MM.1S (cell line): Measurements from ENCODE around the gene MAGI2.

ENCODE experiments used
- DNase-seq: peaks from one replicate; pipeline ENCODE4 v3.0.0-alpha.2; 2015
- H2AFZ ChIP-seq: fragments of 300-600 bp; sonication (generic); 2 replicates; pipeline ENCODE4 v1.6.0; 2016; ENCODE audit warnings: antibody characterized with exemption, low read length
- H3F3A ChIP-seq: fragments of 300-600 bp; sonication (generic); 2 replicates; pipeline ENCODE4 v1.6.1; 2016; ENCODE audit warnings: mild to moderate bottlenecking, antibody characterized with exemption, low read length, moderate library complexity, mixed read lengths; ENCODE audit not compliant: insufficient read depth
- H3K27ac ChIP-seq: fragments of 300-600 bp; sonication (generic); 2 replicates; pipeline ENCODE4 v1.5.1; 2016; ENCODE audit warnings: mild to moderate bottlenecking, low read length
- H3K27me3 ChIP-seq: fragments of 300-600 bp; sonication (generic); replicated peaks from 2 replicates; pipeline ENCODE4 v1.6.0; 2016; ENCODE audit warnings: low read length; ENCODE audit not compliant: insufficient read depth
- H3K36me3 ChIP-seq: fragments of 300-600 bp; sonication (generic); replicated peaks from 2 replicates; pipeline ENCODE4 v1.6.1; 2016; ENCODE audit warnings: mild to moderate bottlenecking, low read length, mixed read lengths; ENCODE audit not compliant: insufficient read depth
- H3K4me1 ChIP-seq: fragments of 300-600 bp; sonication (generic); 2 replicates; pipeline ENCODE4 v1.6.1; 2016; ENCODE audit warnings: low read length, mixed read lengths
- H3K4me2 ChIP-seq: fragments of 300-600 bp; sonication (generic); 2 replicates; pipeline ENCODE4 v1.6.0; 2016; ENCODE audit warnings: low read depth, low read length
- H3K4me3 ChIP-seq: fragments of 300-600 bp; sonication (generic); 2 replicates; pipeline ENCODE4 v1.5.1; 2016; ENCODE audit warnings: low read length, mixed read lengths
- H3K79me2 ChIP-seq: fragments of 300-600 bp; sonication (generic); 2 replicates; pipeline ENCODE4 v1.6.1; 2016; ENCODE audit warnings: mixed run types, low read length, mixed read lengths
- H3K9ac ChIP-seq: fragments of 300-600 bp; sonication (generic); 2 replicates; pipeline ENCODE4 v1.6.1; 2016; ENCODE audit warnings: low read length, mixed read lengths
- H3K9me2 ChIP-seq: fragments of 300-600 bp; sonication (generic); replicated peaks from 2 replicates; pipeline ENCODE4 v1.6.1; 2016; ENCODE audit warnings: mild to moderate bottlenecking, low read length, mixed read lengths; ENCODE audit not compliant: insufficient read depth
- H3K9me3 ChIP-seq: fragments of 300-600 bp; sonication (generic); replicated peaks from 2 replicates; pipeline ENCODE4 v1.6.1; 2016; ENCODE audit warnings: mild to moderate bottlenecking, low read length, mixed read lengths; ENCODE audit not compliant: insufficient read depth
- H4K20me1 ChIP-seq: fragments of 300-600 bp; sonication (generic); 2 replicates; pipeline ENCODE4 v1.6.1; 2016; ENCODE audit warnings: mild to moderate bottlenecking, low read length, moderate library complexity, mixed read lengths; ENCODE audit not compliant: insufficient read depth
- EZH2 ChIP-seq: fragments of 300-600 bp; sonication (generic); optimal IDR thresholded peaks from 2 replicates; pipeline ENCODE3; 2017; ENCODE audit warnings: low read depth, mild to moderate bottlenecking, antibody characterized with exemption, low read length, mixed read lengths
- EZH2phosphoT487 ChIP-seq: fragments of 300-600 bp; sonication (generic); IDR thresholded peaks from 2 replicates; pipeline ENCODE4 v1.6.1; 2018; ENCODE audit warnings: antibody characterized with exemption, low read length
- TF ChIP-seq, protein P1 (sequence below): fragments of 300-600 bp; sonication (generic); IDR thresholded peaks from 2 replicates; pipeline ENCODE4 v1.5.1; 2016; ENCODE audit warnings: antibody characterized with exemption, low read length, mixed read lengths

Gene MAGI2

DNA sequence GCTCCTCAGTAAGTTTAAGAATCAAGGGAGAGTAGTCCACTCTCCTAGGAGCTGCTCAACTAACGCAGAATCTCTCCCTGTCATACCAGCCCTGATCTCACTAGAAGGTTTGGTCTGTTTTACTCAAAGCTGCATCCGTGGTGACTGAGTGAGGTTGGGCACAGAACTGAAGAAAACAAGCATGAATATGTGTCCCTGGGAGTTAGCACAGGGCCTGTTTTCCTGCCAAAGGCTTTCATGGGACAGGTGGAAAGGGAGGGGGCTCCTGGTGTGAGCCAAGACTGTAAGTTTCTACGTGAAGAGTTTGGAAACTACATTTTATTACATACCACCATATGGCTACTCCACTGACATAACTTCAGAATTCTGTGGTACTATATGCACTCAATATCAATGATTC is 705.9 kb downstream of the MAGI2 start:
- H3K27ac ChIP-seq: no peak overlapping the region
- no peaks in the 10 kb centered on the region for H3K4me1 ChIP-seq
- no peaks in the 10 kb centered on the region for H3K79me2 ChIP-seq
- no peak overlapping the region for H2AFZ ChIP-seq
- no peaks in the 10 kb centered on the region for H3K36me3 ChIP-seq
- TF ChIP-seq EZH2phosphoT487: no peak
- TF ChIP-seq EZH2: no peak
- TF ChIP-seq, protein P1, sequence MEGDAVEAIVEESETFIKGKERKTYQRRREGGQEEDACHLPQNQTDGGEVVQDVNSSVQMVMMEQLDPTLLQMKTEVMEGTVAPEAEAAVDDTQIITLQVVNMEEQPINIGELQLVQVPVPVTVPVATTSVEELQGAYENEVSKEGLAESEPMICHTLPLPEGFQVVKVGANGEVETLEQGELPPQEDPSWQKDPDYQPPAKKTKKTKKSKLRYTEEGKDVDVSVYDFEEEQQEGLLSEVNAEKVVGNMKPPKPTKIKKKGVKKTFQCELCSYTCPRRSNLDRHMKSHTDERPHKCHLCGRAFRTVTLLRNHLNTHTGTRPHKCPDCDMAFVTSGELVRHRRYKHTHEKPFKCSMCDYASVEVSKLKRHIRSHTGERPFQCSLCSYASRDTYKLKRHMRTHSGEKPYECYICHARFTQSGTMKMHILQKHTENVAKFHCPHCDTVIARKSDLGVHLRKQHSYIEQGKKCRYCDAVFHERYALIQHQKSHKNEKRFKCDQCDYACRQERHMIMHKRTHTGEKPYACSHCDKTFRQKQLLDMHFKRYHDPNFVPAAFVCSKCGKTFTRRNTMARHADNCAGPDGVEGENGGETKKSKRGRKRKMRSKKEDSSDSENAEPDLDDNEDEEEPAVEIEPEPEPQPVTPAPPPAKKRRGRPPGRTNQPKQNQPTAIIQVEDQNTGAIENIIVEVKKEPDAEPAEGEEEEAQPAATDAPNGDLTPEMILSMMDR: no peak
- H3F3A ChIP-seq: no peaks in the 10 kb centered on the region
- no peak overlapping the region for H3K4me3 ChIP-seq
- H3K4me2 ChIP-seq: no peak overlapping the region
- no peaks in the 10 kb centered on the region for H3K9me3 ChIP-seq
- H3K9ac ChIP-seq: no peak overlapping the region
- DNase-seq: no peak
- no peaks in the 10 kb centered on the region for H3K9me2 ChIP-seq
- no peaks in the 10 kb centered on the region for H3K27me3 ChIP-seq
- H4K20me1 ChIP-seq: no peaks in the 10 kb centered on the region

DNA sequence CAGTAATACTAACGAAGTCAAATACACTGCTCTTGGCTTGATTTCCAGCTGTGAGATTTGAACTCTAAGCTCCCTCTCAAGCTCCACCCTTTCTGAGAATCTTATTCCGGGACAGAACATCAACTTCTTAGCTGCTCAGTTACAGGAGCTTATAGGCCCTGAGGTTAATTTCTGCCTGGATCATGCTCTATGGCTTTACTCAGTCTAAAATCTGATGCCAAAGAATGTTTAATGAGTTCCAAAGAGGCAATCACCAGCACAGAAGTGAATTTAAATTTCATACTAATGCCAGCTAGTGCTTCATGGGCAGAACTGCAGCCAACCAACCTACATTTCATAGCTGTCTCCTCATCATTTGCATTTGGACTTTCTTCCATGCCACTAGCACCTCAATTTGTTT is 707.2 kb downstream of the MAGI2 start:
- Histone ChIP-seq H3K9ac (no peak overlapping the region), H4K20me1 (no peaks in the 10 kb centered on the region), H3K36me3 (no peaks in the 10 kb centered on the region), H3K9me3 (no peaks in the 10 kb centered on the region), H3K4me3 (no peak overlapping the region), H3K27ac (no peak overlapping the region), H3K9me2 (no peaks in the 10 kb centered on the region), H3F3A (no peaks in the 10 kb centered on the region), H3K27me3 (no peaks in the 10 kb centered on the region), H3K79me2 (no peaks in the 10 kb centered on the region), H3K4me1 (no peaks in the 10 kb centered on the region), H3K4me2 (no peak overlapping the region), H2AFZ (no peak overlapping the region)
- no peak for DNase-seq
- TF ChIP-seq EZH2phosphoT487 (no peak), EZH2 (no peak)
- TF ChIP-seq, protein P1: no peak

GRCh38 chr7:78742694-78743093 is 710.8 kb downstream of the MAGI2 start:
- H3K36me3 ChIP-seq: no peaks in the 10 kb centered on the region
- H3K4me2 ChIP-seq: no peak overlapping the region
- no peaks in the 10 kb centered on the region for H3K9me2 ChIP-seq
- no peaks in the 10 kb centered on the region for H3K9me3 ChIP-seq
- H3K4me1 ChIP-seq: no peaks in the 10 kb centered on the region
- no peaks in the 10 kb centered on the region for H3F3A ChIP-seq
- no peak overlapping the region for H3K27ac ChIP-seq
- H3K27me3 ChIP-seq: no peaks in the 10 kb centered on the region
- TF ChIP-seq, protein P1: no peak
- no peak for TF ChIP-seq EZH2
- no peak for TF ChIP-seq EZH2phosphoT487
- no peaks in the 10 kb centered on the region for H4K20me1 ChIP-seq
- DNase-seq: no peak
- H3K9ac ChIP-seq: no peak overlapping the region
- H3K4me3 ChIP-seq: no peak overlapping the region
- no peaks in the 10 kb centered on the region for H3K79me2 ChIP-seq
- H2AFZ ChIP-seq: no peak overlapping the region
